ENCODE data around the gene B4GALNT2. TPM values are rescaled to one million over a fixed set of nuclear protein-coding genes. Genes with fewer than 3 reads are reported as not detected.

Gene B4GALNT2
- total RNA-seq, 4 donors from 2014 or later, result 0.33 to 10.1 (median 3.9) TPM

DNA sequence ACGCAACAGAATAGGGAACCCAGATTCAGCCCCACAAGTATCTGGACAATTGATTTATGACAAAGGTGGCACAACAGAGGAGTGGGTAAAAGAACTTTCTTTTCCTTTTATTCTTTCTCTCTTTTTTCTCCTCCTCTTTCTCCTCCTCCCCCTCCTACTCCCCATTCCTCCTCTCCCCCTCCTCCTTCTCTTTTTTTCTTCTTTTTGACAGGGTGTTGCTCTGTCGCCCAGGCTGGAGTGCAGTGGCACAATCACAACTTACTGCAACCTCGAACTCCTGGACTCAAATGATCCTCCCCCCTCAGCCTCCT lies 61.7 kb downstream of the B4GALNT2 start:
- WGBS, 2 donors, result 32 to 33% methylated on average over 3 of the region's 3 CpGs
- no peaks in the 10 kb centered on the region for H3K27me3 ChIP-seq
- intact Hi-C loops (cut with DNase I), result loop anchor here (5.0 kb wide), 1 partner anchor 33 kb away; no protein-coding TSS in a partner anchor
- H3K4me1 ChIP-seq, result peaks cover 8 to 13% of the 10 kb centered on the region in 2 donors
- H3K4me3 ChIP-seq (replicated peaks in 1 of 3), result peak overlapping the region in 1 of 3 donors; percentile 13
- no peaks in the 10 kb centered on the region for H3K9me3 ChIP-seq
- no peak for DNase-seq
- H3K36me3 ChIP-seq, result no peaks in the 10 kb centered on the region
- H3K27ac ChIP-seq, result peak overlapping the region; percentile 99 to 100 (median 99)
- TF ChIP-seq, protein P1, sequence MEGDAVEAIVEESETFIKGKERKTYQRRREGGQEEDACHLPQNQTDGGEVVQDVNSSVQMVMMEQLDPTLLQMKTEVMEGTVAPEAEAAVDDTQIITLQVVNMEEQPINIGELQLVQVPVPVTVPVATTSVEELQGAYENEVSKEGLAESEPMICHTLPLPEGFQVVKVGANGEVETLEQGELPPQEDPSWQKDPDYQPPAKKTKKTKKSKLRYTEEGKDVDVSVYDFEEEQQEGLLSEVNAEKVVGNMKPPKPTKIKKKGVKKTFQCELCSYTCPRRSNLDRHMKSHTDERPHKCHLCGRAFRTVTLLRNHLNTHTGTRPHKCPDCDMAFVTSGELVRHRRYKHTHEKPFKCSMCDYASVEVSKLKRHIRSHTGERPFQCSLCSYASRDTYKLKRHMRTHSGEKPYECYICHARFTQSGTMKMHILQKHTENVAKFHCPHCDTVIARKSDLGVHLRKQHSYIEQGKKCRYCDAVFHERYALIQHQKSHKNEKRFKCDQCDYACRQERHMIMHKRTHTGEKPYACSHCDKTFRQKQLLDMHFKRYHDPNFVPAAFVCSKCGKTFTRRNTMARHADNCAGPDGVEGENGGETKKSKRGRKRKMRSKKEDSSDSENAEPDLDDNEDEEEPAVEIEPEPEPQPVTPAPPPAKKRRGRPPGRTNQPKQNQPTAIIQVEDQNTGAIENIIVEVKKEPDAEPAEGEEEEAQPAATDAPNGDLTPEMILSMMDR (IDR thresholded peaks at IDR 0.05), result no peak
- TF ChIP-seq POLR2A (IDR thresholded peaks at IDR 0.05), result no peak

DNA sequence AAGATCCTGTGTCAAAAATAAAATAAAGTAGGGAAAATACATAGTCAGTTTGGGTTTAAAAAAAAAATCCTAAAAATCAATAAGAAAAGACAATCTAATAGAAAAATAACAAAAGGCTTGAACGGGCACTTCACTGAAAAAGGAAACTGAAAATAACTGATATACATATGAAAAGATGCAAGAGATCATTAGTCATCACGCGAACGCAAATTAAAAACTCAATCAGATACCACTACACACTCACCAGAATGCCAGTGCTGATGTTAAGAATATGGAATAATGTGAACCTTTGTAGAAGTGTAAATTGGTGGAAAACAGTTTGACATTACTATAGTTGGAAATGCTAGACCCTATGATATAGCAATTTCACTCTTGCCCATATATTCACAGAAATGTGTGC lies 63.2 kb downstream of the B4GALNT2 start:
- H3K27ac ChIP-seq, result no peak overlapping the region
- H3K9me3 ChIP-seq, result no peaks in the 10 kb centered on the region
- no peak for DNase-seq
- no peaks in the 10 kb centered on the region for H3K27me3 ChIP-seq
- no peak overlapping the region for H3K4me3 ChIP-seq (replicated peaks in 1 of 3)
- H3K36me3 ChIP-seq, result no peaks in the 10 kb centered on the region
- H3K4me1 ChIP-seq, result peaks cover 8 to 13% of the 10 kb centered on the region in 2 donors
- intact Hi-C loops (cut with DNase I), result no loop called here
- WGBS, 2 donors, result 85% methylated on average over 4 of the region's 4 CpGs
- no peak for TF ChIP-seq POLR2A (IDR thresholded peaks at IDR 0.05)
- TF ChIP-seq, protein P1 (IDR thresholded peaks at IDR 0.05), result no peak

DNA sequence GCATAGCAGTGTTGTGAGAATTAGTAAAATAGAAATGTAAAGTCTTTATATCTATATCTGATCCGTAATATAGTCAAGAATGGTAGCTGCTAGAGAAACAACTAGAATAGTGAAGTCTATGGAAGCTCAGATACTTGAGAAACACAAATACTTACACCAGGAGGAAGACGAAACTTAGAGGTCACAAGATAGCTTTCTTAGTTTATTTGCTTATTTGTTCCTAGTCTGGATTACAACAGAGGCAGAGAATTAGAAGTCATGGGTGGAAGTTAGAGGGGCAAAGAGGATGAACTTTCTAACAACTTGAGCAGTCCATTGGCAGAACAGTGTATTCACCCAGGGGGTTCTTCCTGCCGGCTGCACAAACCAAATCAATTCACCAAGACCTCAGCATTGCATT lies 64.0 kb downstream of the B4GALNT2 start:
- H3K27ac ChIP-seq, result peak overlapping the region in 1 of 3 donors; percentile 21
- no peak overlapping the region for H3K4me3 ChIP-seq (replicated peaks in 1 of 3)
- H3K4me1 ChIP-seq, result peaks cover 8 to 13% of the 10 kb centered on the region in 2 donors
- intact Hi-C loops (cut with DNase I), result no loop called here
- WGBS, 2 donors, result 86 to 91% methylated on average over 3 of the region's 3 CpGs
- no peaks in the 10 kb centered on the region for H3K9me3 ChIP-seq
- H3K27me3 ChIP-seq, result no peaks in the 10 kb centered on the region
- DNase-seq, result no peak
- TF ChIP-seq, protein P1 (IDR thresholded peaks at IDR 0.05), result no peak
- TF ChIP-seq POLR2A (IDR thresholded peaks at IDR 0.05), result no peak
- H3K36me3 ChIP-seq, result no peaks in the 10 kb centered on the region

DNA sequence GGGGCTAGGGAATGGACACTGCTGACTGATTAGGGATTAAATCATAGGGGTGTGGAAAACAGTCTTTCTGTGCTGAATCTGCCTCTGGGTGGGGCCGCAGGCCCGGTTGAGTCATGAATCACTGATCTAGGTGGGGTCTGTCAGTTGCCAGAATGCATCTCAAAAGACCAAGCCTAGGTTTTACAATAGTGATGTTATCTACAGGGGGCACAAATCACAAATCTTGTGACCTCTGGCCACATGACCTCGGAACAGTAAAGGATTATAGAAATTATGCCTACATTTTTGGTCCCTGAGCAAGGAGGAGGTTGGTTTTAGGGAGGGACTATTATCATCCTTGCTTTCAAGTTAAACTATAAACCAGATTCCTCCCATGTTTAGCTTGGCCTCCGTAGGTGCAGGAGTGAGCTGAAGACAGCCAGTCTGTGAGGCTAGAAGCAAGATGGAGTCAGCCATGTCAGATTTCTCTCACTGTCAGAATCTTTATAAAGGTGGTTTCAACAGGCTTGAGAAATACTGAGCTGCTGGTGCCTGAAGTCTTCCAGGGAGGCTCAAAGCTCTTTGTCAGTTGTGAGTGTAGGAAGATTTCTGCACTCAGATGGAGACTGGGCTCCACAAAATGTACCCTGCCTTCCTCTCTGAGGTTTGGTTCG lies 64.9 kb downstream of the B4GALNT2 start:
- Histone ChIP-seq H3K27me3 (no peaks in the 10 kb centered on the region), H3K4me1 (peaks cover 8 to 13% of the 10 kb centered on the region in 2 donors), H3K4me3 (replicated peaks in 1 of 3) (no peak overlapping the region), H3K9me3 (no peaks in the 10 kb centered on the region), H3K36me3 (no peaks in the 10 kb centered on the region), H3K27ac (peak overlapping the region in 2 of 3 donors; percentile 6 to 57)
- intact Hi-C loops (cut with DNase I), result no loop called here
- no peak for DNase-seq
- TF ChIP-seq, protein P1 (IDR thresholded peaks at IDR 0.05), result no peak
- TF ChIP-seq POLR2A (IDR thresholded peaks at IDR 0.05), result no peak
- 66 to 75% methylated on average over 5 of the region's 5 CpGs for WGBS, 2 donors

DNA sequence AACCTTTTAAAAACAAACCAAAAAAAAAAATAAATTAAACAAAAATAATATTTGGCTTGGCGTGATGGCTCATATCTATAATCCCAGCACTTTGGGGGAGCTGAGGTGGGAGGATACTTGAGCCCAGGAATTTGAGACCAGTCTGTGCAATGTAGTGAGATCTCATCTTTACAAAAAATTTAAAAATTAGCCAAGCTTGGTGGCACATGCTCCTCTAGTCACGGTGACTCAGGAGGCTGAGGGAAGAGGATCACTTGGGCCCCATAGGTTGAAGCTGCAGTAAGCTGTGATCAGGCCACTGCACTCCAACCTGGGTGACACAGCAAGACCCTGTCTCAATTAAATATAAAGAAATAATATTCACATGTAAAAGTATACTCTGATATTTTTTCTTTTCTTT lies 65.6 kb downstream of the B4GALNT2 start:
- Histone ChIP-seq H3K27me3 (no peaks in the 10 kb centered on the region), H3K9me3 (no peaks in the 10 kb centered on the region), H3K27ac (peak overlapping the region; percentile 6 to 57 (median 33)), H3K4me1 (peaks cover 8 to 13% of the 10 kb centered on the region in 2 donors), H3K36me3 (no peaks in the 10 kb centered on the region), H3K4me3 (replicated peaks in 1 of 3) (no peak overlapping the region)
- intact Hi-C loops (cut with DNase I), result no loop called here
- no peak for TF ChIP-seq POLR2A (IDR thresholded peaks at IDR 0.05)
- TF ChIP-seq, protein P1 (IDR thresholded peaks at IDR 0.05), result no peak
- DNase-seq, result peak in 1 of 2 donors; percentile 10
- WGBS, 2 donors, result 72 to 82% methylated on average over 2 of the region's 2 CpGs

Measured in thyroid gland (tissue), 4 donors.